HCT116 (cell line): ENCODE results near the gene STT3B.

Experiments used
- FOSL1 ChIP-seq: IDR thresholded peaks from 2 replicates; pipeline ENCODE4 v1.6.1; 2012; ENCODE audit warnings: low read depth
- POLR2A ChIP-seq: IDR thresholded peaks from 2 replicates; pipeline ENCODE4 v1.7.0; 2011; ENCODE audit warnings: borderline replicate concordance; ENCODE audit not compliant: insufficient read depth, insufficient read length; ENCODE audit errors: extremely low read depth
- POLR2AphosphoS5 ChIP-seq: IDR thresholded peaks from 2 replicates; pipeline ENCODE4 v1.6.1; 2011; ENCODE audit warnings: mild to moderate bottlenecking, low read depth, low read length, moderate library complexity
- RAD21 ChIP-seq: IDR thresholded peaks from 2 replicates; pipeline ENCODE4 v1.6.1; 2012; ENCODE audit warnings: low read depth, mild to moderate bottlenecking
- SP1 ChIP-seq: IDR thresholded peaks from 2 replicates; pipeline ENCODE4 v1.6.1; 2012; ENCODE audit warnings: low read depth
- TF ChIP-seq, protein P1 (sequence below), 3 experiments: fragments of 200-600 bp in 1 of 3; sonication (generic) in 1 of 3; IDR thresholded peaks in 2 of 3; conservative IDR thresholded peaks in 1 of 3; 2 replicates each; pipeline ENCODE4 v1.5.1; 2012 to 2017; ENCODE audit warnings: low read depth in 2 of 3, low read length in 2 of 3, antibody characterized with exemption in 1 of 3, borderline replicate concordance in 1 of 3, control low read depth in 1 of 3, mild to moderate bottlenecking in 1 of 3, mixed read lengths in 1 of 3, mixed run types in 1 of 3, moderate library complexity in 1 of 3; ENCODE audit not compliant: insufficient read depth in 1 of 3
- TF ChIP-seq, protein P2 (sequence below): IDR thresholded peaks from 2 replicates; pipeline ENCODE4 v1.6.1; 2011; ENCODE audit warnings: mild to moderate bottlenecking, low read length, moderate library complexity; ENCODE audit not compliant: insufficient replicate concordance; ENCODE audit errors: extremely low read depth
- TF ChIP-seq, protein P3 (sequence below): IDR thresholded peaks from 2 replicates; pipeline ENCODE4 v1.6.1; 2012; ENCODE audit warnings: low read depth
- TF ChIP-seq, protein P4 (sequence below): IDR thresholded peaks from 2 replicates; pipeline ENCODE4 v1.6.1; 2012

DNA sequence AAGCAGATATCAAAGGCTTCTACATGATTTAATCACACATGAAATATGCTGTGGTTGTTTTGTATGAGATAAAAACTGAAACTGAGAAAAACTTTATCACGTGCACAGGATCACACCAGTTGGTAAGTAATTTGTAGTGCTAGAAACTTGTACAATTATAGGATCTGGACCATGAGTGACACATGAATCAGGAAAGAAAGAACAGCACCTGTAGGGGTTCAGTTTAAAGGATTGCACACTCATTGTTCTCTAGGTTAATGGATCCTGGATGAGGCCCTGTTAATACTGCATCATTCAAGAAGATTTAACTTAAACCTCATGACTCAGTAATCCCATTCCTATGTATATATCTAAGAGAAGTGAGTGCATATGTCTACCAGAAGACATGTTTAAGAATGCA lies 87.9 kb downstream of the STT3B start:
- TF ChIP-seq, protein P1, sequence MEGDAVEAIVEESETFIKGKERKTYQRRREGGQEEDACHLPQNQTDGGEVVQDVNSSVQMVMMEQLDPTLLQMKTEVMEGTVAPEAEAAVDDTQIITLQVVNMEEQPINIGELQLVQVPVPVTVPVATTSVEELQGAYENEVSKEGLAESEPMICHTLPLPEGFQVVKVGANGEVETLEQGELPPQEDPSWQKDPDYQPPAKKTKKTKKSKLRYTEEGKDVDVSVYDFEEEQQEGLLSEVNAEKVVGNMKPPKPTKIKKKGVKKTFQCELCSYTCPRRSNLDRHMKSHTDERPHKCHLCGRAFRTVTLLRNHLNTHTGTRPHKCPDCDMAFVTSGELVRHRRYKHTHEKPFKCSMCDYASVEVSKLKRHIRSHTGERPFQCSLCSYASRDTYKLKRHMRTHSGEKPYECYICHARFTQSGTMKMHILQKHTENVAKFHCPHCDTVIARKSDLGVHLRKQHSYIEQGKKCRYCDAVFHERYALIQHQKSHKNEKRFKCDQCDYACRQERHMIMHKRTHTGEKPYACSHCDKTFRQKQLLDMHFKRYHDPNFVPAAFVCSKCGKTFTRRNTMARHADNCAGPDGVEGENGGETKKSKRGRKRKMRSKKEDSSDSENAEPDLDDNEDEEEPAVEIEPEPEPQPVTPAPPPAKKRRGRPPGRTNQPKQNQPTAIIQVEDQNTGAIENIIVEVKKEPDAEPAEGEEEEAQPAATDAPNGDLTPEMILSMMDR (IDR thresholded peaks at IDR 0.05 in 2 of 3, conservative IDR thresholded peaks at IDR 0.05 in 1 of 3; ENCODE audit: borderline replicate concordance in 1 of 3, insufficient read depth in 1 of 3, low read depth in 2 of 3, low read length in 2 of 3) = no peak
- TF ChIP-seq POLR2AphosphoS5 (no peak), POLR2A (no peak), SP1 (no peak), FOSL1 (no peak), RAD21 (no peak)
- TF ChIP-seq, protein P2, sequence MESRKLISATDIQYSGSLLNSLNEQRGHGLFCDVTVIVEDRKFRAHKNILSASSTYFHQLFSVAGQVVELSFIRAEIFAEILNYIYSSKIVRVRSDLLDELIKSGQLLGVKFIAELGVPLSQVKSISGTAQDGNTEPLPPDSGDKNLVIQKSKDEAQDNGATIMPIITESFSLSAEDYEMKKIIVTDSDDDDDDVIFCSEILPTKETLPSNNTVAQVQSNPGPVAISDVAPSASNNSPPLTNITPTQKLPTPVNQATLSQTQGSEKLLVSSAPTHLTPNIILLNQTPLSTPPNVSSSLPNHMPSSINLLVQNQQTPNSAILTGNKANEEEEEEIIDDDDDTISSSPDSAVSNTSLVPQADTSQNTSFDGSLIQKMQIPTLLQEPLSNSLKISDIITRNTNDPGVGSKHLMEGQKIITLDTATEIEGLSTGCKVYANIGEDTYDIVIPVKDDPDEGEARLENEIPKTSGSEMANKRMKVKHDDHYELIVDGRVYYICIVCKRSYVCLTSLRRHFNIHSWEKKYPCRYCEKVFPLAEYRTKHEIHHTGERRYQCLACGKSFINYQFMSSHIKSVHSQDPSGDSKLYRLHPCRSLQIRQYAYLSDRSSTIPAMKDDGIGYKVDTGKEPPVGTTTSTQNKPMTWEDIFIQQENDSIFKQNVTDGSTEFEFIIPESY = no peak
- TF ChIP-seq, protein P3, sequence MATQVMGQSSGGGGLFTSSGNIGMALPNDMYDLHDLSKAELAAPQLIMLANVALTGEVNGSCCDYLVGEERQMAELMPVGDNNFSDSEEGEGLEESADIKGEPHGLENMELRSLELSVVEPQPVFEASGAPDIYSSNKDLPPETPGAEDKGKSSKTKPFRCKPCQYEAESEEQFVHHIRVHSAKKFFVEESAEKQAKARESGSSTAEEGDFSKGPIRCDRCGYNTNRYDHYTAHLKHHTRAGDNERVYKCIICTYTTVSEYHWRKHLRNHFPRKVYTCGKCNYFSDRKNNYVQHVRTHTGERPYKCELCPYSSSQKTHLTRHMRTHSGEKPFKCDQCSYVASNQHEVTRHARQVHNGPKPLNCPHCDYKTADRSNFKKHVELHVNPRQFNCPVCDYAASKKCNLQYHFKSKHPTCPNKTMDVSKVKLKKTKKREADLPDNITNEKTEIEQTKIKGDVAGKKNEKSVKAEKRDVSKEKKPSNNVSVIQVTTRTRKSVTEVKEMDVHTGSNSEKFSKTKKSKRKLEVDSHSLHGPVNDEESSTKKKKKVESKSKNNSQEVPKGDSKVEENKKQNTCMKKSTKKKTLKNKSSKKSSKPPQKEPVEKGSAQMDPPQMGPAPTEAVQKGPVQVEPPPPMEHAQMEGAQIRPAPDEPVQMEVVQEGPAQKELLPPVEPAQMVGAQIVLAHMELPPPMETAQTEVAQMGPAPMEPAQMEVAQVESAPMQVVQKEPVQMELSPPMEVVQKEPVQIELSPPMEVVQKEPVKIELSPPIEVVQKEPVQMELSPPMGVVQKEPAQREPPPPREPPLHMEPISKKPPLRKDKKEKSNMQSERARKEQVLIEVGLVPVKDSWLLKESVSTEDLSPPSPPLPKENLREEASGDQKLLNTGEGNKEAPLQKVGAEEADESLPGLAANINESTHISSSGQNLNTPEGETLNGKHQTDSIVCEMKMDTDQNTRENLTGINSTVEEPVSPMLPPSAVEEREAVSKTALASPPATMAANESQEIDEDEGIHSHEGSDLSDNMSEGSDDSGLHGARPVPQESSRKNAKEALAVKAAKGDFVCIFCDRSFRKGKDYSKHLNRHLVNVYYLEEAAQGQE = no peak
- TF ChIP-seq, protein P4, sequence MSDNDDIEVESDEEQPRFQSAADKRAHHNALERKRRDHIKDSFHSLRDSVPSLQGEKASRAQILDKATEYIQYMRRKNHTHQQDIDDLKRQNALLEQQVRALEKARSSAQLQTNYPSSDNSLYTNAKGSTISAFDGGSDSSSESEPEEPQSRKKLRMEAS = no peak
